GM21447 (cell line): ENCODE data around the gene MYO3A.
"Not testable (repeated sequence)": the region's sequence is repeated elsewhere in the genome, so short reads cannot be mapped to it uniquely, and the experiment has no call there.

ENCODE experiments used
- ATAC-seq: cut with Tn5 transposase; IDR thresholded peaks from one replicate; pipeline ENCODE4 v1.9.1; 2021; ENCODE audit not compliant: unreplicated experiment

The MYO3A gene

GRCh38 chr10:26067680-26068079, 133.7 kb downstream of the MYO3A start:
- no peak for ATAC-seq

GRCh38 chr10:26080971-26081370, 146.9 kb downstream of the MYO3A start:
- ATAC-seq, result not testable (repeated sequence)

- ATAC-seq, result no peak
Measured at GRCh38 chr10:26081459-26081858, 147.4 kb downstream of the MYO3A start.

- ATAC-seq, result no peak
Measured at GRCh38 chr10:26085549-26085948, 151.5 kb downstream of the MYO3A start.

- ATAC-seq, result no peak
Measured at GRCh38 chr10:26087666-26088065, 153.6 kb downstream of the MYO3A start.

- ATAC-seq, result no peak
Measured at GRCh38 chr10:26090026-26090425, 156.0 kb downstream of the MYO3A start.

GRCh38 chr10:26090762-26091161, 156.7 kb downstream of the MYO3A start:
- no peak for ATAC-seq

- no peak for ATAC-seq
Measured at GRCh38 chr10:26093229-26093628, 159.2 kb downstream of the MYO3A start.

- no peak for ATAC-seq
Measured at GRCh38 chr10:26095781-26096180, 161.8 kb downstream of the MYO3A start.

GRCh38 chr10:26097549-26097948, 163.5 kb downstream of the MYO3A start:
- not testable (repeated sequence) for ATAC-seq

GRCh38 chr10:26112532-26112931, 178.5 kb downstream of the MYO3A start:
- ATAC-seq, result no peak

GRCh38 chr10:26138613-26139012, 204.6 kb downstream of the MYO3A start:
- ATAC-seq, result no peak

GRCh38 chr10:26156019-26156418, 222.0 kb downstream of the MYO3A start:
- ATAC-seq, result no peak

GRCh38 chr10:26157734-26158133, 223.7 kb downstream of the MYO3A start:
- no peak for ATAC-seq

GRCh38 chr10:26169466-26169865, 235.4 kb downstream of the MYO3A start:
- no peak for ATAC-seq

- no peak for ATAC-seq
Measured at GRCh38 chr10:26172131-26172530, 238.1 kb downstream of the MYO3A start.

GRCh38 chr10:26173837-26174236, 239.8 kb downstream of the MYO3A start:
- ATAC-seq, result no peak

GRCh38 chr10:26177341-26177740, 243.3 kb downstream of the MYO3A start:
- no peak for ATAC-seq

GRCh38 chr10:26194275-26194674, 260.2 kb downstream of the MYO3A start:
- no peak for ATAC-seq

- ATAC-seq, result no peak
Measured at GRCh38 chr10:26197248-26197647, 263.2 kb downstream of the MYO3A start.

GRCh38 chr10:26198119-26198518, 264.1 kb downstream of the MYO3A start:
- no peak for ATAC-seq

GRCh38 chr10:26199841-26200240, 265.8 kb downstream of the MYO3A start:
- ATAC-seq, result no peak

GRCh38 chr10:26205223-26205622, 271.2 kb downstream of the MYO3A start:
- no peak for ATAC-seq
